SK-N-SH (cell line): ENCODE results near the gene SLC13A1. TPM values are rescaled to one million over a fixed set of nuclear protein-coding genes. Genes with fewer than 3 reads are reported as not detected.

Experiments
- CTCF ChIA-PET: fragments of 300-600, 350-600 bp; formaldehyde crosslinking; extraction: SDS; loops from one replicate; lab custom pipeline; 2021; lab: Yijun Ruan, JAX
- POLR2A ChIA-PET: fragments of 350-600 bp; sonication (Branson Sonifier 250); formaldehyde crosslinking; extraction: SDS; loops from one replicate; lab custom pipeline; 2020; ENCODE audit warnings: antibody characterized with exemption, inconsistent platforms; lab: Yijun Ruan, JAX
- DNase-seq: peaks from one replicate; pipeline ENCODE4 v3.0.0; 2012
- H2AFZ ChIP-seq: fragments of 200-600 bp; sonication (generic); 2 replicates; pipeline ENCODE4 v1.8.1; 2016; ENCODE audit warnings: antibody characterized with exemption, mild to moderate bottlenecking, low read depth
- H3F3A ChIP-seq: fragments of 200-600 bp; sonication (generic); replicated peaks from 2 replicates; pipeline ENCODE3; 2016; ENCODE audit warnings: antibody characterized with exemption, mild to moderate bottlenecking; ENCODE audit not compliant: insufficient read depth
- H3K27ac ChIP-seq, 2 experiments: fragments of 200-500 bp in 1 of 2; fragments of 200-600 bp in 1 of 2; sonication (Bioruptor generic) in 1 of 2; sonication (generic), shearing (Covaris generic) in 1 of 2; 2 replicates each; pipeline versions ENCODE4 v1.5.1 to v1.6.1; 2014 to 2016; ENCODE audit warnings: low read depth in 2 of 2, inconsistent platforms in 1 of 2, low read length in 1 of 2, mild to moderate bottlenecking in 1 of 2, mixed read lengths in 1 of 2
- H3K27me3 ChIP-seq: fragments of 200-600 bp; sonication (generic), shearing (Covaris generic); 2 replicates; pipeline ENCODE4 v1.6.1; 2016; ENCODE audit warnings: mixed run types; ENCODE audit not compliant: insufficient read depth
- H3K36me3 ChIP-seq, 2 experiments: fragments of 200-500 bp in 1 of 2; fragments of 200-600 bp in 1 of 2; sonication (Bioruptor generic) in 1 of 2; sonication (generic) in 1 of 2; replicated peaks in 1 of 2; 2 replicates each; pipeline versions ENCODE3 to v1.5.1; 2014 to 2016; ENCODE audit warnings: low read length in 1 of 2, mild to moderate bottlenecking in 1 of 2; ENCODE audit not compliant: insufficient read depth in 2 of 2, control insufficient read depth in 1 of 2
- H3K4me1 ChIP-seq, 2 experiments: fragments of 200-500 bp in 1 of 2; fragments of 200-600 bp in 1 of 2; sonication (Bioruptor generic) in 1 of 2; sonication (generic), shearing (Covaris generic) in 1 of 2; 2 replicates each; pipeline versions ENCODE4 v1.5.1 to v1.6.1; 2014 to 2016; ENCODE audit warnings: low read depth in 1 of 2, low read length in 1 of 2, mixed run types in 1 of 2; ENCODE audit not compliant: insufficient read depth in 2 of 2, control insufficient read depth in 1 of 2
- H3K4me2 ChIP-seq: fragments of 200-600 bp; sonication (generic), shearing (Covaris generic); 2 replicates; pipeline ENCODE4 v1.6.1; 2017; ENCODE audit warnings: mixed run types
- H3K4me3 ChIP-seq, 2 experiments: fragments of 200-500 bp in 1 of 2; fragments of 200-600 bp in 1 of 2; sonication (Bioruptor generic) in 1 of 2; sonication (generic), shearing (Covaris generic) in 1 of 2; 2 replicates each; pipeline versions ENCODE4 v1.5.1 to v1.8.1; 2014 to 2016; ENCODE audit warnings: low read depth in 2 of 2, inconsistent platforms in 1 of 2, low read length in 1 of 2, mild to moderate bottlenecking in 1 of 2, mixed read lengths in 1 of 2, moderate library complexity in 1 of 2
- H3K79me2 ChIP-seq: fragments of 200-600 bp; sonication (generic); 2 replicates; pipeline ENCODE4 v1.8.1; 2017; ENCODE audit warnings: mild to moderate bottlenecking; ENCODE audit not compliant: insufficient read depth
- H3K9ac ChIP-seq: fragments of 200-600 bp; sonication (generic); 2 replicates; pipeline ENCODE4 v1.6.1; 2017; ENCODE audit warnings: mixed run types
- H3K9me2 ChIP-seq: fragments of 200-600 bp; sonication (generic); 2 replicates; pipeline ENCODE4 v1.6.1; 2017; ENCODE audit warnings: mixed run types
- H3K9me3 ChIP-seq: fragments of 200-600 bp; sonication (generic); 2 replicates; pipeline ENCODE4 v1.6.1; 2017; ENCODE audit warnings: mixed run types, mild to moderate bottlenecking, moderate library complexity
- H4K20me1 ChIP-seq: fragments of 200-600 bp; sonication (generic); 2 replicates; pipeline ENCODE4 v1.6.1; 2017; ENCODE audit warnings: mild to moderate bottlenecking, mixed run types; ENCODE audit not compliant: insufficient read depth
- CTCF ChIP-seq: fragments of 200-600 bp; sonication (generic); IDR thresholded peaks from 2 replicates; pipeline ENCODE4 v1.6.1; 2017; ENCODE audit warnings: antibody characterized with exemption, mild to moderate bottlenecking, moderate library complexity
- EP300 ChIP-seq, 2 experiments: IDR thresholded peaks; 2 replicates each; pipeline versions ENCODE4 v1.4.0 to v1.6.1; 2012; ENCODE audit warnings: borderline replicate concordance in 1 of 2, low read depth in 1 of 2, low read length in 1 of 2
- FOXJ3 ChIP-seq: sonication (generic); formaldehyde crosslinking; IDR thresholded peaks from 2 replicates; pipeline ENCODE4 v1.5.1; 2020; ENCODE audit warnings: mild to moderate bottlenecking, missing genetic modification reagents
- FOXM1 ChIP-seq: IDR thresholded peaks from 2 replicates; pipeline ENCODE4 v1.4.0; 2012; ENCODE audit warnings: low read depth, mild to moderate bottlenecking
- GABPA ChIP-seq: IDR thresholded peaks from 2 replicates; pipeline ENCODE4 v1.4.0; 2012; ENCODE audit warnings: low read depth, mild to moderate bottlenecking
- GATA2 ChIP-seq: sonication (generic); formaldehyde crosslinking; IDR thresholded peaks from 2 replicates; pipeline ENCODE4 v1.5.0; 2020; ENCODE audit warnings: mild to moderate bottlenecking, missing genetic modification reagents
- JUND ChIP-seq: IDR thresholded peaks from 2 replicates; pipeline ENCODE4 v1.4.0; 2012
- MXI1 ChIP-seq: IDR thresholded peaks from 2 replicates; pipeline ENCODE4 v1.6.1; 2012; ENCODE audit warnings: mild to moderate bottlenecking, low read depth, low read length, improper control_type of control experiment
- NRF1 ChIP-seq: IDR thresholded peaks from 2 replicates; pipeline ENCODE4 v1.6.1; 2012; ENCODE audit warnings: low read depth, mild to moderate bottlenecking, low read length
- PBX3 ChIP-seq: IDR thresholded peaks from 2 replicates; pipeline ENCODE4; 2012
- RAD21 ChIP-seq: IDR thresholded peaks from 2 replicates; pipeline ENCODE4 v1.6.1; 2012; ENCODE audit warnings: mild to moderate bottlenecking, low read length
- SIN3A ChIP-seq: IDR thresholded peaks from 2 replicates; pipeline ENCODE4 v1.6.1; 2012; ENCODE audit warnings: low read depth, mild to moderate bottlenecking, low read length, moderate library complexity, borderline replicate concordance
- SMC3 ChIP-seq: IDR thresholded peaks from 2 replicates; pipeline ENCODE4 v1.6.1; 2012; ENCODE audit warnings: low read depth, low read length, improper control_type of control experiment
- YY1 ChIP-seq: IDR thresholded peaks from 2 replicates; pipeline ENCODE4 v1.4.0; 2012; ENCODE audit warnings: low read depth, mild to moderate bottlenecking
- WGBS: methylation state at CpG from one replicate; pipeline ENCODE4 v1.1.6; 2017; ENCODE audit warnings: low lambda C conversion rate; 5-methylcytosine and 5-hydroxymethylcytosine counted together
- polyA plus RNA-seq, 3 experiments: library from polyadenylated mRNA; depleted of rRNA; stranded (reverse); fragments of >200 nt; gene quantifications; 2 replicates each; pipeline ENCODE4 v1.2.3, GENCODE V29; 2012
- TF ChIP-seq, protein P1 (sequence below): fragments of 150-350 bp; IDR thresholded peaks from 2 replicates; pipeline ENCODE4 v1.6.1; 2017; ENCODE audit warnings: antibody characterized with exemption, low read length, low read depth, borderline replicate concordance
- TF ChIP-seq, protein P2 (sequence below): IDR thresholded peaks from 2 replicates; pipeline ENCODE4 v1.4.0; 2012; ENCODE audit warnings: low read depth, borderline replicate concordance

Gene SLC13A1
- polyA plus RNA-seq, 1 of the 3 experiments (the other 2 are of a cell fraction): not detected

DNA sequence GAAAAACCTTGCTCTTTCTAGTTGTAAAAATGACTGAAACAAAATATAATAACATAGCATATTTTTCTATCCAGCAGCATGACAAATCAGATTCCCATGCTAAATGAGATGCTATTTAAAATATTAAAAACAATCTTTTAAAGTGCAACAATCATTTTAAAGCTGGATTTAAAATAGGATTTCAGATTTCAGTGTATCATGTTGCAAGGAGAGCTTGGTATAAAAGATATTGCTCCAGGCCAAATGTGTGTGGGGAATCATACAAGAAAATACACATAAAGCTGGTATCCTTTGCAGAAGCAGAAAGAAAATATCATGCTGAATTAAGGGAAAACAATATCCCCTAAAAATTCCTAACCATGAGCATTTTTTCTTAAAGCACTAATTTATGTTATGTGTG, 42.2 kb downstream of the SLC13A1 start (continued):
- TF ChIP-seq YY1 (no peak), GABPA (no peak), PBX3 (no peak)

DNA sequence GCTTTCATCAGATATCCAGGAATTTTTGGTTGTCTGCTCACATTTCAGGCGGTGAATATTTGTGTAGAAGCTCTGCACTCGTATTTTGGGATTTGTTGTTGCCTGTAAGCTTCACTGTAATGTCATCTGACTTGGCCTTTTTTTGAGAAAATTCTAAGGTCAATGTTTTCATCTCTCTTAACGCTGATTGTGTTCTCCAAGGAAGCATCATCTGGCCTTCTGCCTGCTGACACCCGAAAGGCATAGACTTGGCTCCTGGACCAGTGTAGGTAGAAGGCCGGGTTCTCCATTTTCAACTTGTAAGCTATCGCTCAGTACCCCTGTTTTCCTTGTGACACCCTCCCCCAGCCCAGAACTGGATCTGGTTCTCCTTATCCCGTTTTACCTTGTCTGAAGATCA, 44.2 kb downstream of the SLC13A1 start:
- Histone ChIP-seq H3K36me3 (no peaks in the 10 kb centered on the region), H3F3A (no peaks in the 10 kb centered on the region), H3K9ac (no peak overlapping the region), H2AFZ (no peak overlapping the region), H3K9me3 (no peaks in the 10 kb centered on the region), H3K4me1 (no peaks in the 10 kb centered on the region; a peak in 1 of 4 replicates), H3K9me2 (no peaks in the 10 kb centered on the region), H3K4me3 (no peak overlapping the region), H3K27me3 (no peaks in the 10 kb centered on the region), H3K4me2 (no peak overlapping the region), H3K27ac (no peak overlapping the region), H3K79me2 (no peaks in the 10 kb centered on the region), H4K20me1 (no peaks in the 10 kb centered on the region)
- 38% methylated on average over 7 of the region's 7 CpGs for WGBS
- CTCF ChIA-PET: interaction anchor here (0.6 to 6.6 kb wide), 12 partner anchors 9 to 935 kb away, joined by 3 to 61 read pairs (median 6); no protein-coding TSS in a partner anchor
- TF ChIP-seq MXI1 (no peak), GATA2 (CRISPR knock-in tag) (no peak), CTCF (no peak), FOXM1 (no peak), SIN3A (no peak), FOXJ3 (CRISPR knock-in tag) (no peak)
- TF ChIP-seq, protein P1, sequence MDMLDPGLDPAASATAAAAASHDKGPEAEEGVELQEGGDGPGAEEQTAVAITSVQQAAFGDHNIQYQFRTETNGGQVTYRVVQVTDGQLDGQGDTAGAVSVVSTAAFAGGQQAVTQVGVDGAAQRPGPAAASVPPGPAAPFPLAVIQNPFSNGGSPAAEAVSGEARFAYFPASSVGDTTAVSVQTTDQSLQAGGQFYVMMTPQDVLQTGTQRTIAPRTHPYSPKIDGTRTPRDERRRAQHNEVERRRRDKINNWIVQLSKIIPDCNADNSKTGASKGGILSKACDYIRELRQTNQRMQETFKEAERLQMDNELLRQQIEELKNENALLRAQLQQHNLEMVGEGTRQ: no peak
- no peak for DNase-seq
- POLR2A ChIA-PET: no interaction called here

- Histone ChIP-seq H3K27ac (no peak overlapping the region), H2AFZ (no peak overlapping the region), H4K20me1 (no peaks in the 10 kb centered on the region), H3K27me3 (no peaks in the 10 kb centered on the region), H3K36me3 (no peaks in the 10 kb centered on the region), H3K79me2 (no peaks in the 10 kb centered on the region), H3K9ac (no peak overlapping the region), H3K4me2 (no peak overlapping the region), H3K4me3 (no peak overlapping the region; a peak in 1 of 4 replicates), H3K9me2 (no peaks in the 10 kb centered on the region), H3F3A (no peaks in the 10 kb centered on the region), H3K4me1 (no peaks in the 10 kb centered on the region; a peak in 1 of 4 replicates), H3K9me3 (no peaks in the 10 kb centered on the region)
- CTCF ChIA-PET: interaction anchor here (0.6 to 6.6 kb wide), 59 partner anchors 10 to 722 kb away, joined by 3 to 61 read pairs (median 4); no protein-coding TSS in a partner anchor
- POLR2A ChIA-PET: no interaction called here
- 4% methylated on average over 3 of the region's 3 CpGs for WGBS
- peak; percentile 49 for DNase-seq
- peak; percentile 89 for TF ChIP-seq RAD21
- no peak for TF ChIP-seq EP300 (IDR thresholded peaks at IDR 0.05; ENCODE audit: borderline replicate concordance in 1 of 2, low read depth in 1 of 2, low read length in 1 of 2)
- no peak for TF ChIP-seq JUND
- TF ChIP-seq PBX3: peak; percentile 8; the same call in 1 of the 2 replicates
- TF ChIP-seq, protein P2, sequence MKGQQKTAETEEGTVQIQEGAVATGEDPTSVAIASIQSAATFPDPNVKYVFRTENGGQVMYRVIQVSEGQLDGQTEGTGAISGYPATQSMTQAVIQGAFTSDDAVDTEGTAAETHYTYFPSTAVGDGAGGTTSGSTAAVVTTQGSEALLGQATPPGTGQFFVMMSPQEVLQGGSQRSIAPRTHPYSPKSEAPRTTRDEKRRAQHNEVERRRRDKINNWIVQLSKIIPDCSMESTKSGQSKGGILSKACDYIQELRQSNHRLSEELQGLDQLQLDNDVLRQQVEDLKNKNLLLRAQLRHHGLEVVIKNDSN: no peak
- peak; percentile 83 for TF ChIP-seq SMC3
- TF ChIP-seq NRF1: 0 out of 2 replicates have a peak, but pooled peaks have one; percentile 11
- peak; percentile 97 for TF ChIP-seq CTCF
- TF ChIP-seq FOXM1: no peak
- TF ChIP-seq GABPA: no peak
Measured at GRCh38 chr7:123154231-123154860, 45.4 kb downstream of the SLC13A1 start.
